HG03045 (cell line): ENCODE measurements around the gene BCKDHA.
"Not testable (repeated sequence)": the region's sequence is repeated elsewhere in the genome, so short reads cannot be mapped to it uniquely, and the experiment has no call there.

Source experiments
- ATAC-seq: cut with Tn5 transposase; IDR thresholded peaks from one replicate; pipeline ENCODE4 v1.9.1; 2021; ENCODE audit warnings: mild to moderate bottlenecking, moderate library complexity; ENCODE audit not compliant: unreplicated experiment

BCKDHA gene

DNA sequence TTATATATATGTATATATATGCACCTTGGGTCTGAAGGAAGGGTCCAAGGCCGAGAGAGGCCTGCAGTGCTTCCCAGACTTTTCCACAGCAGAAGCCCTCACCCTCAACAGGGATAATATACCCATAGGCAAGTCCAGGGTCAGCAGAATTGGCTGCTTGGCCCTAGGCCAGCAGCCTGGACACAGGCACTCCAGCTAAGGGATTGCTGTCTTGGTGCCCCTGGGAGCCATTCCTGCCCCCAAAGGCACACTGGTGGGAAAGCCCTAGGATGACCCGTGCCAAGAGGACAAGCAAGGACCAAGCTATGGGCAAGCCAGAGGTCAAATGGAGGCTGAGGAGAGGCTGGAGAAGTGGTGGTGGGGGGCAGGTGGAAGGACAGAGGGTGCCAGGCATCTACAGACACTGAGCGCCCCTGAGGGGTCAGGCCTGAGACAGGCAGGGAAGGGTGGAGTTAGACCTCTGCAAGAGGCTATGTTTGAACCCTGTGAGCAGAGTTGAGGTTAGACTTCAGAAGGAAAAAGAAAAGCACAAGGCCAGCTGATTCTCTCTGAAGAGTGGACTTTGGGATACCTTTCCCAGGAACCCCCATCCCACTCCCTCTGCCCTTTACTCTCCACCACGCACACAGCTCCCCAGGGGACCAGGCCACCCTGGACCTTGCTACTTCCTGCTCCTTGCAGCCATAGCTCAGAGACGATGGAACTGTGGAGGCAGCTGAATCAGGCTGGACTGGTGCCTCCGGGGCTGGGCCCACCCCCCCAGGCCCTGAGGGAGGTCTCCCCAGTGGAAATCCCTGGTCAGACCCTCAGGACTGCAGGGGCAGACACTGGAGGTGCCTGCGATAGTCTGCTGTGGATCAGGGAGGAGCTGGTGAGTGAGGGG, 45.1 kb downstream of the BCKDHA start, which contains the start of gene ERICH4:
TSS of gene ERICH4 (plus strand) at position 684 of the 883 bp plus-strand sequence. CDS start at position 698, 14 bp downstream.
- no peak for ATAC-seq

DNA sequence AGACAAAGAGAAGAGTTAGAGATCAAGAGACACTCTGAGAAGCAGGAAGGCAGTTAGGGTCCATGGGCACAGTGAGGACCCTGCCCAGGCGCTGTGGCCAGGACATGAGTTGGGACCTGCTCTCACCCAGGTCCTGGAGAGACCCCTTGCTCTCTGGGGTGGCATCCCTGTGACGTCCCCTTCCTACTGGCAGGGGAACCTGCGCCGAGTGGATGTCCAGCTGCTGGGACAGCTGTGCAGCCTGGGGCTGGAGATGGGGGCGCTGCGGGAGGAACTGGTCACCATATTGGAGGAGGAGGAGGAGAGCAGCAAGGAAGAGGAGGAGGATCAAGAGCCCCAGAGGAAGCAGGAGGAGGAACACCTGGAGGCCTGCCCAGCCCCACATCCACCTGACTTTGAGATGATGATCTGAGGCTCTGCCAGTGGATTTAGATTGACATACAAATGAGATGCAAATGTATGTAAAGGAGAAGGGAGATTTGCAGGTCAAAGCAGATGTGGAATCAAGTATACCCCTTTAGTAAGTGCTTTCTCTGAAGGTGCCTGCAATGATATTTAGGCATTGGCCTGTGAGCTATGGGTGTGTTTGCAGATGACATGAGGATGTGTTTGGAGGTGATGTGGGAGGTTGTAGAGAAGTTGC, 46.3 kb downstream of the BCKDHA start:
- ATAC-seq, result no peak

DNA sequence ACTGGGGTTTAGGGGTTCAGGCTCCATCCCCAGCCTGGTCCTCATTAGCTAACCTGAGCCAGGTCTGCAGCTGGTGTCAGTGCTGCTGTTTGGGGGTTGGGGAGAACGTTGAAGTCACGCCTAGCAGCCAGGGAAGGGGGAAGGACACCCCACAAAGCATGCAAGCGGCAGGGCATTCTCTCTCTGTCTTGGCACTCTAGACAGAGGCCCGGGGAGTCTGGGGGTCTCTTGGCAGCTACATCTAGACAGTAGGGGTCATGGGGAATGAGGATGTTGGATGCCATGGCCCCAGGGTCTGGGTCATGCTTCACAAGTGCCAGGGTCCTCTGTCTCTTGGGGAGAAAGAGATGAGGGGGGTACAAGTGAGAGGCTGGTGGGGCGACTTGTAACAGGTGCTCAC, 48.0 kb downstream of the BCKDHA start:
- no peak for ATAC-seq

DNA sequence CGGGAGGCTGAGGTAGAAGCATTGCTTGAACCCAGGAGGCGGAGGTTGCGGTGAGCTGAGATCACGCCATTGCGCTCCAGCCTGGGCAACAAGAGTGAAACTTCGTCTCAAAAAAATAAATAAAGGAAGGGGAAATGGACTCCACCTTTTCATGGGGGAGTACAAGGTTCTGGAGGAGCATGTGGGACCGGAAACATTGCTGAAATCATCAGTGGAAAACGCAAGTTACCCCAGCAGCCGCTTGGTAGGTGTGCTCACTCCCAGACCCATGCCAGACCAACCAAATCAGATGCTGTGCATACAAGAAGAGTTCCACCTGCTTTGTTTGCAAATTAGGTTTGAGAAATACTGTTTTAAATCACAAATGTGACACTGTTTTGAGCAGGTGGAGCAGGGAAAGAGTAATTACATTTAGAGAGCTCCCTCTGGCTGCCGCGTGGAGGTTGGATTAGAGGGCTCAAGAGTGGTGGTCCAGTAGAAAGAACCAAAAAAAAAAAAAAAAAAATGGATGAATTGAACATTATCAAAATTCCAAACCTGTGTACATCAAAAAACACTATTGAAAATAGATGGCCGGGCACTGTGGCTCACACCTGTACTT, 50.2 kb downstream of the BCKDHA start:
- ATAC-seq, result no peak

DNA sequence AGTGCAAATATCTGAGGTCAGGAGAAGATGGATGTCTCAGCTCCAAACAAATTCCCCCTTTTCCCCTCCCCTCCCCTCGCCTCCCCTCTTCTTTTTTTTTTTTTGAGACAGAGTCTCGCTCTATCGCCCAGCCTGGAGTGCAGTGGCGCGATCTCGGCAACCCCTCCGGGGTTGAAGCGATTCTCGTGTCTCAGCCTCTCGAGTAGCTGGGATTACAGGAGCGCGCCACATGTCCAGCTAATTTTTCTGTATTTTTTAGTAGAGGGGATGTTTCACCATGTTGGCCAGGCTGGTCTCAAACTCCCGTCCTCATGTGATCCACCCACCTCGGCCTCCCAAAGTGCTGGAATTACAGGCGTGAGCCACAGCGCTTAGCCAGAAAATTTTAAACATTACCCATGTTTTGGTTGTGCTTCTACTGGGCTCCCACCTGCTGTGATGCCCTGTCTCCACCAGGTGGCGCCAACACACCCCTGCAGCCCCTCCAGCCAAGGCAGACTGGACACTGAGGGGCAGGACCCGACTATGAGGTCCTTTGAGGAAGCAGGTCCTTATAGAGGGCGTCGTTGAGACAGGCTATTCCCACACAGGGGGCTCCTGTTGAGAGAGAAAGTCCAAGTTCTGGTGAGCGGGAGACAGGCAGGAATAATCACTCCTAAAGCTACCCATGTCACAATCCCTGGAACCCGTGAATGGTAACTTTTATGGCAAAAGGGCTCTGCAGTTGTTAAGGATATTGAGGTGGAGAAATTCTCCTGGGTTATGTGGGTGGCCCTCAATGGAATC, 51.7 kb downstream of the BCKDHA start:
- peak; percentile 55 for ATAC-seq

DNA sequence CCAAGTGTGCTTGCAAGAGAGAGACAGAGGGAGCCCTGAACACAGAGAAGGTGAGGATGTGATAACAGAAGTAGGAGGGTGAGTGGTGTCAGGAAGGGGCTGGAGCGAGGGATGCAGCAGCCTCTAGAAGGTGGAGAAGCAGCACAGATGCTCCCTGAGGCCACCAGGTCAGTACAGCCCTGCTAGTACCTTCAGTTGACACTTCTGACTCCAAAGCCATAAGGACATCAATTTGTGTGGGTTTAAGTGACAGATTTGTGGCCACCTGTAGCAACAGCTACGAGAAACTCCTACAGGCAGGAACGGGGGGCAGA, 52.2 kb downstream of the BCKDHA start:
- no peak for ATAC-seq

DNA sequence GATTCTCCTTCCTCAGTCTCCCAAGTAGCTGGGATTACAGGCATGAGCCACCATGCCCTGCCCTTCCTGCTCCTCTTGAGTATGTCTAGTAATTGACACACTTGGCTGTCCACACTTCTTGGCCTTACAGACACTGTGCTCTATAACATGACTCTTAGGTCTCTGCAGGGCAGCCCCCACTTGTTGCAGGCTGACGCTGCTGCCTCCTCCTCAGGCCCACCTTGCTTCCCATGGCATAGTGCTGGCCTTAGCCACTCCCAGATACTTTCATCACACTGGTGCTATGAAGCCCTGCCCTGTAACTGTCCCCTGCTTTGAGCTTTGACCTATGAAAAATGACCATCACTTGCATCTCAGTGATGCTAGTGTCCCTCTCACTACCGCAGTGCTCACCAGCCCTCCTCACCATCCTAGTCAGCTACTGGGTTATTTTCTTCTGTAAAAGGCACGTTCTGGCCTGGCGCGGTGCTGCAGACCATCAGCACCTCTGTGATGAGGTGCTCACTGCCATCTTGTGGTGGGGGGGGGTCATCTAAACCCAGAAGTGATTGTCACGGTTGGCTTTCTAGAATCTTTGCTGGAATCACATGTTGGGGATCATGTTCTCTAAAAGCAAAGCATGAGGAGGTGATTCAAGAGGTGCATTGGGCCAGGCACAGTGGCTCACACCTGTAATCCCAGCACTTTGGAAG, 55.1 kb downstream of the BCKDHA start:
- ATAC-seq, result no peak

DNA sequence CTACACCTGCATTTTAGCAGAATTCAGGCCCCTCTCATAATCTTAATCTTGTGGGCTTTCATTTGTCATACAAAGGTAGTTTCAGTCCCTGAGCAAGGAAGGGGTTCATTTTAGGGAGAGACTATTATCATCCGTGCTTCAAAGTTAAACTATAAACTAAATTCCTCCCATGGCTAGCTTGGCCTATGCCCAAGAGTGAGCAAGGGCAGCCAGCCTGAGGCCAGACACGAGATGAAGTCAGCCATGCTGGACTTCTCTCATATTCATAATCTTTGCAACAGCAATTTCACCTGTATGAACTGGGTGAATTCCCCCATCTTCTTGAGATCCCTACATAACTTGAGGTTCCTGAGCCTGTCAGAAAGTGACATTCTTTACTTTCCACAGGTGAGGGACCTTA, 58.3 kb downstream of the BCKDHA start:
- no peak for ATAC-seq

DNA sequence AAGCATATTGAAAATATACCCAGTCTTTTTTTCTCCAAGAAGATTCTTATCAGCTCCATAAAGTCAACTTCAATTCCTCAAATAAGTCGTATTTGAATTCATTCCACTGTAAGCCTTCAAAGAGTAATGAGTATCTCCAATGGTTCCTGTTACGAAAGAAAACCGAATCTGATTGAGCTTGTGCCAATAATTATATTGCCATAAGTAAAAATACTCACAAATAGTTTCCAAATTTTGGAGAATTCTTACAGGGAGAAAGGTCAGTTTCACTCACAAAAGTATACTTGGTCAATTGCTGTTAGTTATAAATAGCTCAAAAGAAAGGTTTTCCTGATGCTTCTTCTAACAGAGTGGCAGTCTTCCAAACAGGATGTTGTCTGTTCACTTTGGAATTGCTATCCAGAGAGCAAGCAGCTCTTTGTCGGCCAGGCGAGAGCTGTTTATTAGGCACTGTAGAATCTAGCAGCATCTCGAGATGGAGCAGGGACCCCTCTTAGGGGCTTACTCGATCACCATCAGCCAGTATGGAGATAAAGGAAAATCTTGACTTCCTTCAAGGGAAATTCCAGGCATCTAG, 58.8 kb downstream of the BCKDHA start:
- ATAC-seq, result no peak

DNA sequence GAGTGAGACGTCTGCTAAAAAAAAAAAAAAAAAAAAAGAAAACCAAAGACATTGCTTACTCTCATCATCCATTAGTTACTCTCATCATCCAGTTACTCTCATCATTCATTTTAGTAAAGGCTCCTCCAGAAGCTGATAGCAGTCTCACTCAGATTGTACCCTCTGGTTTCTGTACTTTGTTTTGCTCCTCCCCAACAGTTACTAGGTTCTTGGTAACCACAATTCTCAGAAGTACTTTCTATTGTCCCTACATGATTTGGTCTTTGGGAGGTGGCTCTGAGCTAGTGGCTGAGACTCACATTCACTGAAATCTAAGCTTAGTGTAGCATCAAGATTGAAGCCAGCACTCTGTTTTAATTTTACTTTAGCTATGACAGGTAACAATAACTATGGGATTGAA, 59.6 kb downstream of the BCKDHA start:
- no peak for ATAC-seq

DNA sequence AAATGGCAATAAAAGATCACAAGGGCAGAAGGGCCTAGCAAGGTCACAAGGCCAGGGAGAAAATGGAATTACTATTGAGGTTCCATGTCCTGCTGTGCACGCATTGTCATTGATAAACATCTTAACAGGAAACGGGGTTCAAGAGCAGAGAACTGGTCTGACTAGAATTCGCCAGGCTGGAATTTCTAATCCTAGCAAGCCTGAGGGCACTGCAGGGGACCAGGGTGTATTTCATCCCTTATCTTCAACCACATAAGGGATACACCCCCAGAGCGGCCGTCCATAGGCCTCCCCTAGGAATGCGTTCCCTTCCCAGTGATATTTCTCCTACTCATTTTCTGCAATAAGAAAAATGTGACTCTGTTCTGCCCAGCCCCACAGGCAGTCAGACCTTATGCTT, 64.9 kb downstream of the BCKDHA start:
- no peak for ATAC-seq

DNA sequence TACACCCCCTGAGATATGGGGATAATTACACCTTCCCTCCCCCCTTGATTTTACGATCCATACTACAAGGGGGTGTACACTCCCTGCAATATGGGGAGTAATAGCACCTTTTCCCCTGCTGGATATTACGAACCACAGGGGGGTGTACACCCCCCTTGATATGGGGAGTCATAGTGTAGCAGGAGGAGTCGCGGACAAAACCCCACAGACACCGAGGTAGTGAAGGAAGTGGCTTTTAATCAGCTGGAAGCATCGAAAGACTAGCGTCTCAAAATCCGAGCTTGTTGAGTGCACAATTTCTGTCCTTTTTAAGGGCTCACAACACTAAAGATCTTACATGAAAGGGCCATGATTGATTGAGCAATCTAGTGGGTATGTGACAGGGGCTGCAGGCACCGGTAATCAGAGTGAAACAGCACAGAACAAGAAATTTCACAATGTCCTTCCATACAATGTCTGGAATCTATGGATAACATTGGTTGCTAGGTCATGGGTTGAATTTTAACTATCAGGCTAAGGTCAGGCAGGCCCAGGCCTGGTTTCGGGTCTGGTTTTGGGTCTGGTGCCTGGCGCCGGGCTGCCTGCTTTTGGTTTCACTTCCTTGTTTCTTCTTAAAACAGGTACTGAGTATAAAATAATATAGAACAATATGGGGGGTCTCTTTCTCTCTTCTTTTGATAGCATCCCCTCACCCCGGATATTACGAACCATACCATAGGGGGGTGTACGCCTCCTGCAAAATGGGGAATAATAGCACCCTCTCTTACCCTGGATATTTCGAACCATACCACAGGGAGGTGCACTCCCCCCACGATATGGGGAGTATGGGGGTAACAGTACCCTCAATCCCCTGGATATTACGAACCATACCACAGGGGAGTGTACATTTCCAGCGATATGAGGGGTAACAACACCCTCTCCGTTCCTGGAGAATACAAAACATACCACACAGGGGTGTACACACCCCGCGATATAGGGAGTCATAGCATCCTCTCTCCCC, 65.9 kb downstream of the BCKDHA start:
- ATAC-seq, result not testable (repeated sequence)
